ENCODE data around the gene RNF8.
"Not testable (repeated sequence)": the region's sequence is repeated elsewhere in the genome, so short reads cannot be mapped to it uniquely, and the experiment has no call there.

Gene RNF8, protein sequence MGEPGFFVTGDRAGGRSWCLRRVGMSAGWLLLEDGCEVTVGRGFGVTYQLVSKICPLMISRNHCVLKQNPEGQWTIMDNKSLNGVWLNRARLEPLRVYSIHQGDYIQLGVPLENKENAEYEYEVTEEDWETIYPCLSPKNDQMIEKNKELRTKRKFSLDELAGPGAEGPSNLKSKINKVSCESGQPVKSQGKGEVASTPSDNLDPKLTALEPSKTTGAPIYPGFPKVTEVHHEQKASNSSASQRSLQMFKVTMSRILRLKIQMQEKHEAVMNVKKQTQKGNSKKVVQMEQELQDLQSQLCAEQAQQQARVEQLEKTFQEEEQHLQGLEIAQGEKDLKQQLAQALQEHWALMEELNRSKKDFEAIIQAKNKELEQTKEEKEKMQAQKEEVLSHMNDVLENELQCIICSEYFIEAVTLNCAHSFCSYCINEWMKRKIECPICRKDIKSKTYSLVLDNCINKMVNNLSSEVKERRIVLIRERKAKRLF

DNA sequence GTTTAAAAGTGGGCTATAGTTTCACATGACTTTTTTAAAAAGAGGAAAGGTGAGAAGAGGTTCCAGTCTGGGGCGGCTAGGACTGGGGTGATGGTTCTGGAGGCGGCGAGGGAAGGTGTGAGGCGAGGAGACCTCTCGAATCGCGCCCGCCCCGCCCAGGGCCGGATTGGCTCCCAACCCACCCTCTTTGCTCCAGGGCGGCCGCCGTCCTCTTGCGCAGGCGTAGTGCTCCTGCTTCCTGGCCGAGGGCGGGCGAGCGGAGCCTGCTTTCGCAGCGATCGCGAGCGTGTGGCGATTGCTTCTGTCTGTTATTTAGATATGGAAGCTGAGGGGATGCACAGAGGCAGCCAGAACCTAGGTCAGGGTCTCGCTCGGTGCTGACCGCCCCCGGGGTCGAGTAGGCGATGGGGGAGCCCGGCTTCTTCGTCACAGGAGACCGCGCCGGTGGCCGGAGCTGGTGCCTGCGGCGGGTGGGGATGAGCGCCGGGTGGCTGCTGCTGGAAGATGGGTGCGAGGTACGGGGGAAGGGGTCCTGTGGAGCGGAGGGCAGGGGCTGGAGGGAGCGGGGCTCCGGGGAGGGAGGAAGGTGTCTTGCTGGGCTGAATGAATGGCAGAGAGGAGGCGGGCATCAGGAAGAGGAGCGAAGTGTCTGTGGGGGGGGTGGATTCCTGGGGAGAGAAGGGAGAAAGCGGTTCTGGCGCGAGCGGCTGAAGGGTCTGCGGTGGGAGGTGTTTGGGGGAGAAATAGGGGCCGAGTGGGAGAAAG lies at the start of gene RNF8:
Gene RNF8 (plus strand): TSS at position 223 of the 765 bp plus-strand sequence. CDS start 182 bp downstream, at position 405.
- peak in 57 of 58 donors; percentile 45 to 92 (median 79) for DNase-seq

DNA sequence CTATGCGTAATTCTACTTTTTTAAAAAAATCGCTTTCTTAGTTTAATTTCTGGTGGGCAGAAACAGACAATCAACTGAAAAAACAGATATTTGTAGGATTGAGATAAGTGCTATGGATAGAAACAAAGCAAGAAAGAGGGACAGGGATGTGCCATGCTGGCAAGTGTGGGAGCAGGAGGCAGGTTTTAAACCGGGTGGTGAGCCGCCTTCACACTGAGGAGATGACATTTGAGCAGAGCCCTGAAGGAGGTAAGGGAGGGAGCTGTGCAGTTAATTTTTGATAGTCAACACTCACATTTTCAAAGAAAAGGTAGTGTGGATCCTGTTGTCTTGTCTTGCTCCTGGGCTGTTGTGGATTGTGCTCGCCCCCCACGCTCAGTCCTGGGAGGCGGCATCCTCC lies 49.0 kb upstream of the RNF8 start:
- peak in 4 of 58 donors; percentile 4 to 53 (median 19) for DNase-seq

DNA sequence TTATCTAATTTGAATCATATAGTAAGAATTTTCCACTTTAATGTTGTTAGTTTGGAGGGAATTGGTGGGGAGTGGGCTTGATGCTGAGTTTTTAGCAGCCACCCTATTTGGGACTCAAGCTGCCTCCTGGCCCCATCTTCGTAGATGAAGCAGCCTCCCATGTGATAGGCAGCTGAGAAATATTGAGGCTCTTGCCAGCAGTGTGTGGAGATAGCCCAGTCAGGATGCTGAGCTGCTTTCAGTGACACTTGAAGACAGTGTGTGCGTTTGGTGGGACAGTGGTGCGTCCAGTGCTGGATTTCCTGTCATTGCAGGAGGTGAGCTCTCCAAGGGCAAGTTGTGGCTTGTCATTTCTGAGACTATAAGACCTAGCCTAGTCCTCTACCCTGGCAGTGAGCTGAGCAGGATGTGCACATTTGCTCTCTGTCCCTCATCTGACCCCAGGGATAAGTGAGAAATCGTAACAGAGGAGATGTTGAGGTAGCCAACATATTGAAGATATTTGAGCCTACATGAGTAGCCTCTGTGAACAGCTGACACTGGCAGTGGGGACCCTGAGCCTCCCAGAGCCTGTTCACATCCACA lies 47.9 kb upstream of the RNF8 start:
- DNase-seq, result no peak

DNA sequence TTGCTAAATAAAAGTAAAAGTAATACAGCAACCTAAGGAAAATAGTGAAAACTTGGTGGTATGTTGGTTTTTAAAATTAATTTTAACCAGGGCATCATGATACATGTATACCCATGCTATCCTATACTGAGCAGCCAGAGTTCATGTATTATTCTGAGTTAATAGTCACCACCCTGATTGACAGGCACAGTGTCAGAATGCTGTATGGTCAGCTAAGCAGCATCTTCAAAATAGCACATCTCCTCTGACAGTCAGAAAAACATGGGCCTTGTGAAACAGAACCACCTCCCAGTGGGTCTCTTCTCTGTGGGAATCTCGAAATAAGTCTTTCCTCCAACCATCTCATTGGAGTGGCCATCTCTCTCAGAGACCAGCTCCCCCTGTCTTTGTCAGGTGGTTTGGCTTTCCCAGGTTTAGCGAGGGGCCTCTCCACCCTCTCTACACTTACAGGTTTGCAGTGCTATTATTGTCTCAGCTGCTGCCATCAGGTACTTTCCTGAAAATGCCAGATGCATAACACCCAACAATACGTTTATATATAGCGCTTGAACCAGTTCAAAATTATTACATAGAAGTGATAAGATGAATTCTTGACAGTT lies 47.1 kb upstream of the RNF8 start:
- DNase-seq, result no peak

DNA sequence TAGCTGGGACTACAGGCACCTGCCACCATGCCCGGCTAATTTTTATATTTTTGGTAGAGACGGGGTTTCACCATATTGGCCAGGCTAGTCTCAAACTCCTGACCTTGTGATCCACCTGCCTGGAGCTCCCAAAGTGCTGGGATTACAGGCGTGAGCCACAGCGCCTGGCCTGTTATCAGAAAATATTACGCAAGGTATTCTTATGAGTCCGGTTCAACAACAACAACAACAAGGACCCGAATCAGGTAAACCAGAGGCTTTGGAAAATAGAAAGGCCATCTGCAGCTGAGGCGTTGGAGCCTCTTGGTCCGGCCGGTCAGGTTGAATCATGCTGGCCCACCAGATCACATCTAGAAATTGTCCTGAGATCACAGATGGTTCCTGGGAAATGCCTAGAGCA lies 46.3 kb upstream of the RNF8 start:
- DNase-seq, result not testable (repeated sequence)

DNA sequence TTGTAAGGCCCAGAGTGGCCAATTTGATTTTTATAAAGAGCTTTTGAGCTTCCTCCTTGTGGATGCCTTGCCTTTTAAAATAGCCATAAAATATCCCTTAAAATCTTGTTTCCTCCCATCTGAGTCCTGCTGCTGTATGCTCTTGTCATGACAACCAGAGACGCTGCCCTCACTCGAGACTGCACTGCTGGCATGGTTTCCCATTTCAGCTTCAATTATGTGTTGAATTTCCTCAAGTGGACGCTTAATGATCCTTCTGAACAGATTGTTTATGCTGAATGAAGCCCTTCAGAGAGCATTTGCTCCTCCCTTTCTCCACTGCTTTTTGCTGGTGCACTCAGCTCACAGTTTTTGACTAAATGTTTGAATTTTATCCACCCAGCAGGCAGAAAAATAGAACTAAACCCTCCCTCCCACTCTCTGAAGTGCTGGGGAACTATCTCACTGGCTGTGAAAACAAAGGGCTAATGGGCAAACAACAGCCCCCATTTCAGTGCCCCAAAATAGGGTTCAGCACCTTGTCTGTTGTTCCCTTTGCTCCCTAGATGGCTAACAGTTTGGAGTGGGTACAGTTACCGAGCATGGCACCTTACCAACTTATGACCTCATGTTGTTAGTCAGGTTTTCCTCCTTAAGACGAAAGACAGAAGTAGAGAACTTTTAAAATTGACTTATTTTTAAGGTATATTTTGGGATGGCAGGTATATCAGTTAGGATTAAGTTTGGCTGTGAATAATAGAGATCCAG lies 45.5 kb upstream of the RNF8 start:
- peak in 8 of 58 donors; percentile 6 to 51 (median 21) for DNase-seq

DNA sequence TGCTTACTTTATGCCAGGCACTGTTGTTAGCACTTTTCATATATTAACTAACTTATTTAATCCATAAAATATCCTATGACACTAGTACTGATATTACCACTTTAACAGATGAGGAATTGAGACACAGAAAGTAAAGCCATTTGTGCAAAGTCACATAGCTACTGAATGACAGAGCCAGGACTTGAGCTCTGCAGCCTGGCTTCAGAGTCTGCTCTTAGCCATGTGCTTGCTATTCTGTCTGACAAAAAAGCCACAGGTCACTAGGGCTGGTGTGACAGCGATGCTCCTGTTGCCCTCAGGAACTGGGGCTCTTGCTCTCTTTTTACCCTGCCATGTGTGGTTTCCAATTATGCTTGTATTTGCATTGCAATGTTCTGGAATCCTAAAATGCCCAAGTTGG lies 44.7 kb upstream of the RNF8 start:
- DNase-seq, result no peak

DNA sequence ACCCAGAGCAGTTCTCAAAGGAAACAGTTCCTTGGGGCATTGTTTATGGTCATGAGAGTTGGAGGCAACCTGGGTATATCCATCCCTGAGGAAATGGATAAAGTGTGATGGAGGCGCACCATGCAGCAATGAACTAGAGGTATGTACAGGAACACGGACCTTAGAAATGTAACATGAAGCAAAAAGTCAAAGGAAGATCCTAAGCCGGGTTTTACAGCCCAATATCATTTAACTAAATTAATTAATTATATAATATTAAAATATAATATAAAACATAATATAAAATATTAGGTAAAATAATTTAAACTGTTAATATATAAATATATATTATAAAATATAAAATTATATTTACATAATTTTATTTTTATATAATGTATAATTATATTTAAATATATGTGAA lies 44.1 kb upstream of the RNF8 start:
- DNase-seq, result no peak

DNA sequence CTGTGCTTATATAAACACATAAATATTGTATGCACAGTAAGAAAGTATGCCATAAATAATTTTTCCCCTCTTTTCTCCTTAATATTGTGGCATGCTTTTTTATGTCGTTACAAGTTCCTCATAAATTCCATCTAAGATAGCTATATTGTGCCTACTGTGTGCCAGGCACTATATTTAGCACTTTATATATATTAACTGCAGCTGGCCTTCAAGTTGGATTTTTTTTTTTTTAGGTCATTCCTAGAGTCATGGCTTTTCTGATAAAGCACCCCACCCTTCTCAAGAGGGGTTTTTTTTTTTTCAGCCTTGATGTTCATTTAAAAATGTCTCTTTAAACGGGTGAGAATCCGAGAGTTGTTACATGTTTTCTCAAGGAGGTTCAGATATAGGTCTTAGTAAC lies 42.8 kb upstream of the RNF8 start:
- DNase-seq, result no peak

DNA sequence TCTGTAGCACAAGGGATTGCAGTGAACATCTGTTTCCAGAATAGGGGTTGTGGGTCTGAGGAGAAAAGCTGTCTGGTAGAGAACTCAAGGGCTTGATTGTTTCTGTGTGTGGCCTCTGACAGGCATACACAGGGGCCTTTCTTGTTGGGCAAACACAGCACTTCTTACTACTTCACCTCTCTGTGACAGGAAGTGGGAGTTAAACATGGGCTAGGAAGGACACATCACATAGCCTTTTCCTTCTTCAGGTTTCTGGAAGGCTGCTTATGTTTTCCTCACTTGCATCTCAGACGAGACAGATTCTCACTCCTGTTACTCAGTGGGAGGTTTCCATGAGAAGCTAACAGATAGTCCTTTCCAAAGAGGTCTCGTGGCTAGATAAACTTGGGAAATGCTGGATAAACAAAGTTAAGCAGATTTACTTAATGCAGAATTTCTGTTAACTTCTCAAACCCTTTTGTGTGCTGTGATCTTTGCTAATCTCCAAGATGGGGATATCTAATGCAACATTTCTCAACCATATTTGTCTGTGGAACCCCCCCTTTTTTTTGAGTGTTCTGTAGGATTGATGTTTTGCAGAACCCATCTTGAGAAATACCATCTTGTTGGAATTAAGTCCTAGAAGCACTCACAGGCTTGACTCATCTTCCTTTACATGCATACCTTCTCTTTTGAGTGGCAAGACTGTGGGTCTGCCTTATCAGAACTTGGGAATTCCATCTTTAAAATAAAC lies 41.9 kb upstream of the RNF8 start:
- DNase-seq, result peak in 2 of 58 donors; percentile 5 to 28

DNA sequence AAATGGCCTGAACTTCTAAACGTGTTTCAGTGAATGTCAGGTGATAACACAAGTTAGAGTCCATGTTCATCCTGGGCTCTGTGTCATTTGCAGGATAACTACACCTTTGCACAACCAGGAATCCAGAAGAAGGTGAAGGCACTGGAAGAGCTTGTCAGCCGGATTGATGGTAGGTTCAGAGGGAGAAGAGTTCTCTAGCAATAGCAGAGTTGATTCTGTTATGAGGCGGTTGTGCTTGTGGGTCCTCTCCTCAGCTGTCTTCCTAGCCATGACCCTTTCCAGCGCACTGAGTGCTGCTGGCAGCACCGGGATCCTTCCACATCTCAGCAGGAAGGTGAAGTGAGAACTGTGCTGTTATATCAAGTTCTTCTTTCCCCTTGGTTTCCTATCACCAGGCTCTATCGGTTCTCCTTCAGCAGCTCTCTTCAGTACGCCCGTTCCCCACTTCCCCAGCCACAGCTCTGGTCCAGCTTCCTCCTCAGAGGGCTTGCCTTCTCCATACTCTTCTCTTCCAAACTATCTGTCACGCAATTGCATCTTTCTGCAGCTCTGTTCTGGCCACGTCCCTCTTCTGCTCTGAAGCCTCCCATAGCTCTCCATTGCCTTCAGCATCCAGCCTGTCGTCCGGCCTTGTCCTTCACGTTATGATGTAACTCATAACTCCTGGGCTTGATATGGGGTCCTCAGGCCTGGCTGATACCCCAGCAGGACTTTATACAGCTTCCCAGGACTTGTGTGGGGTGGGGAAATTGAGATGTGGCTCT lies 39.9 kb upstream of the RNF8 start:
- DNase-seq, result no peak

DNA sequence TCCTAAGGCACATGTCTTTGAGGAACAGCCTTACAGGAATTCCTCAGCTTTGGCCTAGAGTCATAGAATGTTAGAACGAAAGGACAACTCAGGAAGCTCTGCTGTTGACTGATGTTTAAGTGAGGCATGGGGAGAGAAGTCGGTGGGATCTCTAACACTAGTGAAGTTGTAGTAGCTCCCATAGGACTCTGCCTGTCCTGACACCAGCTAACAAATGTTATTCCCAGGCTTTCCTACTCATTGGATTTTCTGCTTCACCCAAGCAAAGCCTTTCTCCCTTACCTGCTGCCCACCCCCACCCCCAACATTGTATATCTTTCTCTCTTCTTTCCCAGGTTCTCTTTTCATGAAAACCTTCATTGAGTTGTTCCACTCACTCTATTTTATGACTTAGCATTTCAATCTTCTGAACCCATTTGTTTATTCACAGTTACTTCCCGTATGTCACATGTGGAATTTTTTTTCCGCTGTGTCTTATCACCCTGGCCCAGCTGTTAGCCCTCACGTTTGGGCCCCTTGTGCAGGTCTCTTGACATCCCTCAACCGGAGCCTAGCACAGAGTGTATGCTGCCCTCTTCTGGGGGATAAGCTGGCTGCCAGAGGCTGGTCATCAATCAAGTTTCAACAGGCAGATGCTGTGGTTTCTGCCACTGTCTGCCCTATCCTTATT lies 39.2 kb upstream of the RNF8 start:
- DNase-seq, result peak in 5 of 58 donors; percentile 9 to 30 (median 19)

DNA sequence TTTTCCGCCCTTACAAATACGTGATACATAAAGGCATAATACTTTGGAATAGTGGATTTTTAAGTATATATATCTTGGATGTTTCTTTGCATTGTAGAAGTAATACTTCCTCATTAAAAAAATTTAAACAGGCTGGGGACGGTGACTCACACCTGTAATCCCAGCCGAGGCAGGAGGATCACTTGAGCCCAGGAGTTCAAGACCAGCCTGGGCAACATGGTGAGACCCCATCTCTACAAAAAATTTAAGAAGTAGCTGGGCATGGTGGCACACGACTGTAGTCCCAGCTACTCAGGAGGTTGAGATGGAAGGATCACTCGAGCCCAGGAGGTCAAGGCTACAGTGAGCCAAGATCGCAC lies 38.6 kb upstream of the RNF8 start:
- DNase-seq, result no peak

DNA sequence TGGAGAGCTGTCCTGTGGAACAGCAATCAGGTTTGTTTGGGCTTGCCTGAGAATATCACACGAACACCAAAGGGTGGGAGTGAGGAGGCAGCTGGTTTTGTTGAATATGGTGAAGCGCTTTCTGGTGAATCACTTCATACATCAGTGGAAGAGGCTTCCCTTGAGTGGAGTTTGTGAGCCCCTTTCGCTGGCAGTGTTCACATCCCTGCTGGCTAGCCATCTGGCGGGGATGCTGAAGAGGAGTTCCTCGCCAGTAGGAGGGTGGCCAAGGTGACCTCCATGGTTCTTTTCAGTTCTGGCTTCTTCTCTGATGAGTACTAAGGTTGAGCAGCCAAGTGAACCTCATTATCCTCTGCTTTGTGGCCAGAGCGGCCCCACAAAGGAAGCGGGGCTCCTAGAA lies 37.7 kb upstream of the RNF8 start:
- DNase-seq, result peak in 17 of 58 donors; percentile 4 to 37 (median 22)

DNA sequence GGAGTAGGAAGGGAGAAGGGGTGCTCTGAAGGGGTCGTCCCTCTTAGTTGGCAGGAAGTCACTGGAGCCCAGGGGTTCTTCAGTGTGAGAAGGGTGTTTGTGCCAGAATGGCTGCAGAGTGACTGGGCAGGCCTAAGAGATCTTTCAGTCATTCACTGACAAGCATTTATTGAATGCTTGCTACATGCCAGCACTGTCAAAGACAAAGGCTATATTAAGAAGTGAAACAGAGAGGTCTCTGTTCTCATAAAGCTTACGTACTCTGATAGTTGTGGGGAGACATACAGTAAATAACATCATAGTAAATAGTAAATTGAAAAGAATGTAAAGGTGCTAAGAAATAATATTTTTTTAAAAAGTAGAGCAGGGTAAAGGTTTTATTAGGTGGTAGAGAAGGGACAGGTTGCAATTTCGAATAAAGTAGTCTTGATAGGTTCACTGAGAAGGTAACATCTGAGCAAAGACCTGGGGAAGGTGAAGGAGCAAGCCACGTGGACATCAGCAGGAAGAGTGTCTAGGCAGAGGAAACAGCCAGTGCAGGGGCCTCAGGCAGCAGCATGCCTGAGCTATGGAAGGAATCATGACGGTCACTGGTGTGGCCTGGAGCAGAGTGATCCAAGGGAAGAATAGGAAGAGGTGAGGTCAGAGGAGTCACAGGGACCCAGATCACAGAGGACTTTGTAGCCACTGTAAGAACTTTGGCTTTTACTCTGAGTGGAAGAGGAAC lies 36.3 kb upstream of the RNF8 start:
- no peak for DNase-seq

DNA sequence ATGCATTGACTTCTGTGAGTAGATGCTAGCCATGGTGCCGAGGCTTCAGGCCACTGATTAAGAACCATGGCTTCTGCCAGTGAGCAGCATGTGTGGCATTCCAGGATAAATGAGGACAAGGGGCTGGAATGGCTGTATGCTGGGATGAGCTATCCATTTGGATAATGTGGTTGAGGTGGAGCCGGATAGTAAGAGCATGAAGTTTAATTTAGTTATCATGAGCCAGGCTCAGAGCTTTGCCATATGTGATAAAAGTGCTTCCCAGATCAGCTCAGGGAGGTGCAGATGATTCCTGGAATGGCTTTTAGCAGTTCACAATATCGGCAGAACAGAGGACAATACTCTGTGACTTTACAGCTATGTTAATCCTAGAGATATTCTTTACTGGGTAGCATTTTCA lies 34.6 kb upstream of the RNF8 start:
- no peak for DNase-seq

DNA sequence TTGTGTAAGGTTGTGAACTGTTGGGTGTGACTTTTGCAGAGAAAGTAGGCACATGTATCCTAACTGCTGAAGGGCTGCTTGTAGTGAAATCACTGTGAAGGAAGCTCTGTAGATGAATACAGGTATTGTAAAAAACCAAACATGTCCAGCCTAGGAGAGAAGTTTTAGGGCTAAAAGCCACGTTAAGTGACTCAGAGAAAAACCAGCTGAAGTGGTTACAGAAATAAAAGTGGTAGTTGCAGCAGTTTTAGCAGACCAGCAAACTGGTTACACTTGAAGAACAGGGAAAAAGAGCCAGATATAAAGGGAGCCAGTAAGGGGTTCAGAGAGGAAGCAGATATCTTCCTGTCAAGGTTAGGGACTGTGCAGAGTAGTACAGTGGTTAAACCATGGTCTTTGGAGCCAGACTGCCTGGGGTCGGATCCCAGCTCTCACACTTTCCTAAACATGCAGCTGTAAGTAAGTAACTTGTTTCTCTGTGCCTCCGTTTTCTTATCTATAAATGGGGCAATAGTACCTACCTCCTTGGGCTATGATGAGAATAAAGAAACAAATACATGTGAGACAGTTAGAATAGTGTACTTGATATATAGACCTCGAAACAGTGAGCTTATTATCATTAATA lies 33.8 kb upstream of the RNF8 start:
- no peak for DNase-seq

DNA sequence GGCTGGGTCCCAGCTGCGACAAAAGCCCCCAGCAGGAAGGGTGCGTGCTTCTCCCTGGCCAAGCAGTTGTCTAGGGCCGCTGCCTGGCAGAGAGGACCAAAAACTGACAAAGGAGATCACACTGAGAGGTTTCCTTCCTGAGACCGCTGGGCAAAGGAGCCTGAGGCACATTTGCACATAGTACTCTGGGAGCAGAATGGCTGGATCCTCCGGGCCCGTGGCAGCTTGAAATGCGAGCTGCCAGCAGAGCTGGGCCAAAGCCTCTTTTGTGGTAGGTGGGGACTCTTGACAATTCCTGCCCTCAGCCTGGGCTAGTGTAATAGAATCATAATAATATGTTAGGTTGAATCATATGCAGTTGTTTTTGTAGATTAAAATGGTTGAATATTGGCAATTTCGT lies 33.1 kb upstream of the RNF8 start:
- DNase-seq, result peak in 1 of 58 donors; percentile 16
